ENCODE results near the gene PARP4.
"Not testable (repeated sequence)": the region's sequence is repeated elsewhere in the genome, so short reads cannot be mapped to it uniquely, and the experiment has no call there.

PARP4 gene

DNA sequence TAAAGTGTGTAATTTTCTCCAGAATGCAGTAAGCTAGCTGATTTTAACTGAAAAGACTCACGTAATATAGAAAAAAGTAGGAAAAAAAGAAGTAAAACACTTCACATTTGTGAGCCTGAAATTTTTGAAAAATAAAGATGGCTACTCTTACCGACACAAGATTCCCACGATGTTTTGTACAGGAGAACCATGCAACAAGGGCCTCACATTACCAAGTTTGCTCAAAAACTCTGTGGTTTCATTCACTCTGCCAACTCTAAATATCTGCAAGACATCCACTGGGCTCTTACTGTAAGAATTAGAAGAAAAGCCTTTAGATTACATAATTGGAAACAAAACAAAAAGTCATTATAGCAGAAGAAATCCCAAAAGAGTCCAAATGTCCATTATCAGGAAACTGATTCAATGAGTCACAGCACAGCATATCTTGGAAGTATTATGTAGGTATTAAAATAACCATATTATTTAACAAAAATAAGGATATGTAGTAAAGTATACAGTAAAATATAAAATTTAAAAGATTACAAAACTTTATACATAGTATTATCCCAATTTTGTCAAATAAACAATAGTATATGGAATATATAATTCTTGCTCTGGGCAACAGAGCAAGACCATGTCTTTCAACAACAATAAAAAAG lies 26.4 kb downstream of the PARP4 start:
- not testable (repeated sequence) for H3K23ac ChIP-seq (ENCODE audit: low read depth, low read length, poor library complexity); H2AK5ac ChIP-seq (ENCODE audit: low read depth, low read length); DNase-seq (ENCODE audit: low spot score); H2BK12ac ChIP-seq (ENCODE audit: low read length); H3K18ac ChIP-seq (ENCODE audit: low read length); H3K14ac ChIP-seq (ENCODE audit: low read length); H2BK5ac ChIP-seq (ENCODE audit: low read length); H3K4me2 ChIP-seq (ENCODE audit: insufficient read depth, low read length, poor library complexity, severe bottlenecking); H3K4me1 ChIP-seq (ENCODE audit: control insufficient read depth in 2 of 2, insufficient read depth in 1 of 2, low read depth in 1 of 2, low read length in 2 of 2); H3K9me3 ChIP-seq (replicated peaks in 1 of 2; ENCODE audit: control insufficient read depth in 2 of 2, insufficient read depth in 1 of 2, low read depth in 1 of 2, low read length in 2 of 2); H3K9ac ChIP-seq (ENCODE audit: low read depth, low read length, poor library complexity); H3K27me3 ChIP-seq (ENCODE audit: control insufficient read depth in 3 of 3, insufficient read depth in 3 of 3, low read depth in 1 of 3, low read length in 3 of 3); H2AFZ ChIP-seq (ENCODE audit: low read length); H4K8ac ChIP-seq (ENCODE audit: low read depth, low read length); H2BK120ac ChIP-seq (ENCODE audit: low read depth, low read length); H3K79me1 ChIP-seq (ENCODE audit: low read depth, low read length); H3K4ac ChIP-seq (ENCODE audit: low read length); H3K4me3 ChIP-seq (ENCODE audit: low read length in 2 of 2); H4K91ac ChIP-seq (ENCODE audit: low read depth, low read length, poor library complexity); H2BK15ac ChIP-seq (ENCODE audit: low read length); H3K27ac ChIP-seq (replicated peaks; ENCODE audit: low read length)
- no CpG with 5 or more reads among the region's 3 CpGs for WGBS, 2 donors (ENCODE audit: extremely low coverage in 2 of 2, insufficient read length in 2 of 2, insufficient replicate concordance in 1 of 2)
- peaks cover 11 to 74% of the 10 kb centered on the region in 2 donors for H3K36me3 ChIP-seq (replicated peaks in 1 of 2; ENCODE audit: control insufficient read depth in 2 of 2, insufficient read depth in 2 of 2, low read length in 2 of 2)

DNA sequence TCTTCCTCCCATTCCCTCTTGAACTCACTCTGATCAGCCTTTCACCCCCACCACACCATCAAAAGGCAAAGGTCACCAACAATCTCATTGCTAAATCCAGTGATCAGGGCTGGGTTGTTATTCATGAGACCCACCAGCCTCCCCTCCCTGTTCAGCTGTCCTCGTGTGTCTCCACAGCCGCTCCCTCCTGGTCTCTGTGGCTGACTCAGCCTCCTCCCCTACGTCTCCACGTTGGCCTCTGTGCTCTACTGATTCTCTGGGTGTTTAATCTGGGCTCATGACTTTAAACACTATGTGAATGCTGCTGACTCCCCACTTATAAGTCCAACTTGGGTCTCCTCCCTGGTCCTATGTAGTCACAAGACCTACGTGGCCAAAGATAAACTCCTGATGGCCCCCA lies 38.9 kb downstream of the PARP4 start:
- Histone ChIP-seq H2BK12ac (ENCODE audit: low read length) (no peak overlapping the region), H3K27me3 (ENCODE audit: control insufficient read depth in 3 of 3, insufficient read depth in 3 of 3, low read depth in 1 of 3, low read length in 3 of 3) (no peaks in the 10 kb centered on the region), H2AFZ (ENCODE audit: low read length) (no peak overlapping the region), H3K27ac (replicated peaks; ENCODE audit: low read length) (no peak overlapping the region), H3K4me3 (ENCODE audit: low read length in 2 of 2) (no peak overlapping the region), H3K9me3 (replicated peaks in 1 of 2; ENCODE audit: control insufficient read depth in 2 of 2, insufficient read depth in 1 of 2, low read depth in 1 of 2, low read length in 2 of 2) (no peaks in the 10 kb centered on the region), H4K8ac (ENCODE audit: low read depth, low read length) (no peak overlapping the region), H3K18ac (ENCODE audit: low read length) (no peak overlapping the region), H2BK120ac (ENCODE audit: low read depth, low read length) (no peak overlapping the region), H3K4me2 (ENCODE audit: insufficient read depth, low read length, poor library complexity, severe bottlenecking) (no peak overlapping the region), H3K4ac (ENCODE audit: low read length) (no peak overlapping the region), H2AK5ac (ENCODE audit: low read depth, low read length) (no peak overlapping the region), H3K14ac (ENCODE audit: low read length) (no peak overlapping the region), H3K23ac (ENCODE audit: low read depth, low read length, poor library complexity) (no peak overlapping the region), H2BK15ac (ENCODE audit: low read length) (no peak overlapping the region), H3K4me1 (ENCODE audit: control insufficient read depth in 2 of 2, insufficient read depth in 1 of 2, low read depth in 1 of 2, low read length in 2 of 2) (no peaks in the 10 kb centered on the region), H2BK5ac (ENCODE audit: low read length) (no peak overlapping the region), H3K9ac (ENCODE audit: low read depth, low read length, poor library complexity) (no peak overlapping the region), H4K91ac (ENCODE audit: low read depth, low read length, poor library complexity) (no peak overlapping the region), H3K79me1 (ENCODE audit: low read depth, low read length) (peaks cover 4% of the 10 kb centered on the region), H3K36me3 (replicated peaks in 1 of 2; ENCODE audit: control insufficient read depth in 2 of 2, insufficient read depth in 2 of 2, low read length in 2 of 2) (peaks cover 21 to 85% of the 10 kb centered on the region in 2 donors)
- DNase-seq (ENCODE audit: low spot score) = no peak
- no CpG with 5 or more reads among the region's 5 CpGs for WGBS, 2 donors (ENCODE audit: extremely low coverage in 2 of 2, insufficient read length in 2 of 2, insufficient replicate concordance in 1 of 2)

DNA sequence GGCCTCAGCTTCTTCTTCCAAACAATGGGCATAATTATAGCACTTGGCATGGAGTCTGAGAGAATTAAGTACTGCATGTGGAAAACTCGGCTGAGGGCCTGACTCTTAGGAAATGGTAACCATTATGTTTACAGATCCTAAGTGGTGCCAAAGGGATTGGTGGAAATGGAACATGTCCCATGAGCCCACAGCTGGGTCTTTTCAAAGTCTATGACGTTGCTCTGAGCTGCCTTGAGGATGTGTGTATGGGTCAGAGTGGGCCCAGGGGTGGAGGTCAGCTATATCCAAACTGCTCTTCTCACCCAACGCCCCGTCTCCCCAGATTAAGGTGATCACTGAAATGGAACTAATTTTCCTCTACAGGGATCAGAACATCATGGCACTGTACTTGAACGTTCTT lies 40.4 kb downstream of the PARP4 start:
- not testable (repeated sequence) for H3K23ac ChIP-seq (ENCODE audit: low read depth, low read length, poor library complexity); H2BK15ac ChIP-seq (ENCODE audit: low read length); H2BK5ac ChIP-seq (ENCODE audit: low read length); DNase-seq (ENCODE audit: low spot score); H2AFZ ChIP-seq (ENCODE audit: low read length); H3K9ac ChIP-seq (ENCODE audit: low read depth, low read length, poor library complexity); H3K4ac ChIP-seq (ENCODE audit: low read length); H3K4me3 ChIP-seq (ENCODE audit: low read length in 2 of 2); H2BK120ac ChIP-seq (ENCODE audit: low read depth, low read length); H3K18ac ChIP-seq (ENCODE audit: low read length); H3K9me3 ChIP-seq (replicated peaks in 1 of 2; ENCODE audit: control insufficient read depth in 2 of 2, insufficient read depth in 1 of 2, low read depth in 1 of 2, low read length in 2 of 2); H3K27ac ChIP-seq (replicated peaks; ENCODE audit: low read length); H2AK5ac ChIP-seq (ENCODE audit: low read depth, low read length); H3K79me1 ChIP-seq (ENCODE audit: low read depth, low read length); H2BK12ac ChIP-seq (ENCODE audit: low read length); H3K27me3 ChIP-seq (ENCODE audit: control insufficient read depth in 3 of 3, insufficient read depth in 3 of 3, low read depth in 1 of 3, low read length in 3 of 3); H3K4me2 ChIP-seq (ENCODE audit: insufficient read depth, low read length, poor library complexity, severe bottlenecking); H4K8ac ChIP-seq (ENCODE audit: low read depth, low read length); H3K4me1 ChIP-seq (ENCODE audit: control insufficient read depth in 2 of 2, insufficient read depth in 1 of 2, low read depth in 1 of 2, low read length in 2 of 2); H3K14ac ChIP-seq (ENCODE audit: low read length); H4K91ac ChIP-seq (ENCODE audit: low read depth, low read length, poor library complexity)
- WGBS, 2 donors (ENCODE audit: extremely low coverage in 2 of 2, insufficient read length in 2 of 2, insufficient replicate concordance in 1 of 2) = no CpG with 5 or more reads among the region's 5 CpGs
- peaks cover 20 to 87% of the 10 kb centered on the region in 2 donors for H3K36me3 ChIP-seq (replicated peaks in 1 of 2; ENCODE audit: control insufficient read depth in 2 of 2, insufficient read depth in 2 of 2, low read length in 2 of 2)

GRCh38 chr13:24463078-24463477 lies 49.5 kb downstream of the PARP4 start:
- H3K4me1 ChIP-seq (ENCODE audit: control insufficient read depth in 2 of 2, insufficient read depth in 1 of 2, low read depth in 1 of 2, low read length in 2 of 2) = peaks cover 0 to 2% of the 10 kb centered on the region in 2 donors
- H3K23ac ChIP-seq (ENCODE audit: low read depth, low read length, poor library complexity) = no peak overlapping the region
- no peak for DNase-seq (ENCODE audit: low spot score)
- no peak overlapping the region for H3K27ac ChIP-seq (replicated peaks; ENCODE audit: low read length)
- H3K9me3 ChIP-seq (replicated peaks in 1 of 2; ENCODE audit: control insufficient read depth in 2 of 2, insufficient read depth in 1 of 2, low read depth in 1 of 2, low read length in 2 of 2) = peaks cover 0 to 10% of the 10 kb centered on the region in 2 donors
- WGBS, 2 donors (ENCODE audit: extremely low coverage in 2 of 2, insufficient read length in 2 of 2, insufficient replicate concordance in 1 of 2) = no CpG with 5 or more reads among the region's 2 CpGs
- no peak overlapping the region for H2AFZ ChIP-seq (ENCODE audit: low read length)
- H2BK120ac ChIP-seq (ENCODE audit: low read depth, low read length) = no peak overlapping the region
- no peak overlapping the region for H2BK5ac ChIP-seq (ENCODE audit: low read length)
- H3K4ac ChIP-seq (ENCODE audit: low read length) = no peak overlapping the region
- H2AK5ac ChIP-seq (ENCODE audit: low read depth, low read length) = no peak overlapping the region
- no peak overlapping the region for H4K8ac ChIP-seq (ENCODE audit: low read depth, low read length)
- H4K91ac ChIP-seq (ENCODE audit: low read depth, low read length, poor library complexity) = no peak overlapping the region
- H3K27me3 ChIP-seq (ENCODE audit: control insufficient read depth in 3 of 3, insufficient read depth in 3 of 3, low read depth in 1 of 3, low read length in 3 of 3) = no peaks in the 10 kb centered on the region
- no peak overlapping the region for H3K4me2 ChIP-seq (ENCODE audit: insufficient read depth, low read length, poor library complexity, severe bottlenecking)
- no peak overlapping the region for H3K9ac ChIP-seq (ENCODE audit: low read depth, low read length, poor library complexity)
- peaks cover 4 to 67% of the 10 kb centered on the region in 2 donors for H3K36me3 ChIP-seq (replicated peaks in 1 of 2; ENCODE audit: control insufficient read depth in 2 of 2, insufficient read depth in 2 of 2, low read length in 2 of 2)
- H2BK15ac ChIP-seq (ENCODE audit: low read length) = no peak overlapping the region
- H3K79me1 ChIP-seq (ENCODE audit: low read depth, low read length) = no peaks in the 10 kb centered on the region
- no peak overlapping the region for H3K18ac ChIP-seq (ENCODE audit: low read length)
- no peak overlapping the region for H2BK12ac ChIP-seq (ENCODE audit: low read length)
- H3K14ac ChIP-seq (ENCODE audit: low read length) = no peak overlapping the region
- H3K4me3 ChIP-seq (ENCODE audit: low read length in 2 of 2) = no peak overlapping the region

Data from neuronal stem cell (in vitro differentiated cells).